Thyroid gland (tissue), 4 donors: ENCODE measurements around the gene PLEKHJ1. TPM values are rescaled to one million over a fixed set of nuclear protein-coding genes. Genes with fewer than 3 reads are reported as not detected.

Source experiments
- DNase-seq, 2 donors: peaks; one replicate each; pipeline ENCODE4 v3.0.0-alpha.2; 2019
- H3K27ac ChIP-seq, 3 donors: fragments of 200-600 bp; sonication (generic); 1 replicate in 2 of 3; 2 replicates in 1 of 3; pipeline ENCODE4 v1.5.1; 2016 to 2019; ENCODE audit warnings: mild to moderate bottlenecking in 1 of 3, moderate library complexity in 1 of 3
- H3K27me3 ChIP-seq: fragments of 200-600 bp; sonication (generic); one replicate; pipeline ENCODE4 v1.5.1; 2019
- H3K36me3 ChIP-seq, 2 donors: fragments of 200-600 bp; sonication (generic); one replicate each; pipeline ENCODE4 v1.5.1; 2016 to 2019
- H3K4me1 ChIP-seq, 2 donors: fragments of 200-600 bp; sonication (generic); one replicate each; pipeline ENCODE4 v1.5.1; 2017 to 2019
- H3K4me3 ChIP-seq, 3 donors: fragments of 200-600 bp; sonication (generic); replicated peaks in 1 of 3; 1 replicate in 2 of 3; 2 replicates in 1 of 3; pipeline ENCODE4 v1.5.1; 2016; ENCODE audit warnings: mild to moderate bottlenecking in 1 of 3
- H3K9me3 ChIP-seq: fragments of 200-600 bp; sonication (generic); one replicate; pipeline ENCODE4 v1.5.1; 2017
- CTCF ChIP-seq, 6 experiments: fragments of 200-600 bp in 3 of 6; fragments of 450-650 bp in 3 of 6; sonication (generic) in 3 of 6; IDR thresholded peaks; one replicate each; pipeline ENCODE4 v1.5.1; 2016 to 2019; ENCODE audit warnings: antibody characterized with exemption in 6 of 6, mild to moderate bottlenecking in 2 of 6, inconsistent platforms in 1 of 6, moderate library complexity in 1 of 6
- POLR2A ChIP-seq, 2 donors: fragments of 450-650 bp; IDR thresholded peaks; one replicate each; pipeline ENCODE4 v1.6.1; 2017; ENCODE audit warnings: antibody characterized with exemption in 2 of 2, mild to moderate bottlenecking in 2 of 2, moderate library complexity in 1 of 2
- WGBS, 2 donors: methylation state at CpG; one replicate each; pipeline ENCODE4 v1.1.5; 2017; 5-methylcytosine and 5-hydroxymethylcytosine counted together
- intact Hi-C: fragments of 100-400 bp; cut with DNase I; formaldehyde crosslinking; loops from one replicate; pipeline ENCODE4 v1.15.1; 2023
- total RNA-seq, 4 donors: library from RNA; depleted of rRNA; stranded (reverse); fragments of >200 nt; gene quantifications; one replicate each; pipeline ENCODE4 v1.2.3, GENCODE V29; 2016

PLEKHJ1 gene
- total RNA-seq, 4 donors from 2014 or later, result 86.7 to 179 (median 131) TPM

GRCh38 chr19:2199861-2200623 lies 36.1 kb downstream of the PLEKHJ1 start:
- TF ChIP-seq CTCF (IDR thresholded peaks at IDR 0.05) (no peak), POLR2A (IDR thresholded peaks at IDR 0.05) (no peak)
- H3K4me3 ChIP-seq, result no peak overlapping the region
- 90 to 95% methylated on average over 24 to 34 of the region's 37 CpGs for WGBS, 2 donors
- no peaks in the 10 kb centered on the region for H3K4me1 ChIP-seq
- no peaks in the 10 kb centered on the region for H3K27me3 ChIP-seq
- intact Hi-C loops, result no loop called here
- no peak overlapping the region for H3K27ac ChIP-seq
- peaks cover 9 to 16% of the 10 kb centered on the region in 2 donors for H3K36me3 ChIP-seq
- H3K9me3 ChIP-seq, result no peaks in the 10 kb centered on the region
- no peak for DNase-seq

- H3K9me3 ChIP-seq, result no peaks in the 10 kb centered on the region
- TF ChIP-seq CTCF (IDR thresholded peaks at IDR 0.05) (no peak), POLR2A (IDR thresholded peaks at IDR 0.05) (no peak)
- no peaks in the 10 kb centered on the region for H3K27me3 ChIP-seq
- no peak for DNase-seq
- peaks cover 17 to 24% of the 10 kb centered on the region in 2 donors for H3K36me3 ChIP-seq
- WGBS, 2 donors, result 77% methylated on average over 14 of the region's 18 CpGs; no CpG with 5 or more reads in 1 of the 2 donors
- intact Hi-C loops, result no loop called here
- no peak overlapping the region for H3K4me3 ChIP-seq
- H3K27ac ChIP-seq, result no peak overlapping the region
- H3K4me1 ChIP-seq, result no peaks in the 10 kb centered on the region
These were observed 36.9 kb downstream of the PLEKHJ1 start for GRCh38 chr19:2199215-2199614.

GRCh38 chr19:2198317-2198716 lies 37.8 kb downstream of the PLEKHJ1 start:
- intact Hi-C loops, result no loop called here
- H3K4me1 ChIP-seq, result no peaks in the 10 kb centered on the region
- 96% methylated on average over 22 of the region's 22 CpGs; no CpG with 5 or more reads in 1 of the 2 donors for WGBS, 2 donors

DNA sequence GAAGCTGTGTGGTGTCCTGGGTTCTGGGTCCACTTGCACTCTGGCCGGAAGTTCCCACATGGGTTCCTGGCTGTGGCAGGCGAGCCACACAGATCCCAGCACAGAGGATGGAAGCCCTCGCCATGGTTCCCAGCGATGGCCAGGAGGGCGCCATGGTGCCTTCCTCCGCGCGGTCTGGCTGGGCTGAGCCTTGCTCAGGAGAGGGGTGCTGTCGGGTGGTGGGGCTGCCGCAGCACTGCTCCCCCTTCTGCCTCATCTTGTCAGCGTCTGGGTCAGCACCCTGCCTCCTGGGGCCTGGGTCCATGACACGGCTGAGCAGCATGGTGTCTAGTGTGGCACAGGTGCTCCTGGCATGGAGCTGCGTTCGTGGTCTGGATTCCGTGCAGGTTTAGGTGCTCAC lies 38.9 kb downstream of the PLEKHJ1 start:
- 94 to 96% methylated on average over 5 of the region's 15 CpGs for WGBS, 2 donors
- DNase-seq, result no peak
- no peaks in the 10 kb centered on the region for H3K9me3 ChIP-seq
- no peaks in the 10 kb centered on the region for H3K27me3 ChIP-seq
- intact Hi-C loops, result no loop called here
- H3K4me1 ChIP-seq, result no peaks in the 10 kb centered on the region
- H3K27ac ChIP-seq, result no peak overlapping the region
- peaks cover 18 to 30% of the 10 kb centered on the region in 2 donors for H3K36me3 ChIP-seq
- H3K4me3 ChIP-seq, result no peak overlapping the region
- no peak for TF ChIP-seq POLR2A (IDR thresholded peaks at IDR 0.05)
- no peak for TF ChIP-seq CTCF (IDR thresholded peaks at IDR 0.05)

More at GRCh38 chr19:2198317-2198716, 37.8 kb downstream of the PLEKHJ1 start:
- no peak for TF ChIP-seq CTCF (IDR thresholded peaks at IDR 0.05)
- no peak for TF ChIP-seq POLR2A (IDR thresholded peaks at IDR 0.05)
- Histone ChIP-seq H3K9me3 (no peaks in the 10 kb centered on the region), H3K36me3 (peaks cover 18 to 30% of the 10 kb centered on the region in 2 donors), H3K4me3 (no peak overlapping the region), H3K27ac (no peak overlapping the region), H3K27me3 (no peaks in the 10 kb centered on the region)
- DNase-seq, result no peak

GRCh38 chr19:2195914-2196313 lies 40.2 kb downstream of the PLEKHJ1 start:
- H3K4me1 ChIP-seq, result no peaks in the 10 kb centered on the region
- peaks cover 30 to 38% of the 10 kb centered on the region in 2 donors for H3K36me3 ChIP-seq
- 95 to 100% methylated on average over 4 to 17 of the region's 19 CpGs for WGBS, 2 donors
- intact Hi-C loops, result no loop called here
- no peak overlapping the region for H3K27ac ChIP-seq
- TF ChIP-seq POLR2A (IDR thresholded peaks at IDR 0.05) (no peak), CTCF (IDR thresholded peaks at IDR 0.05) (no peak)
- no peak for DNase-seq
- no peaks in the 10 kb centered on the region for H3K9me3 ChIP-seq
- H3K4me3 ChIP-seq, result no peak overlapping the region
- H3K27me3 ChIP-seq, result no peaks in the 10 kb centered on the region
